ENCODE measurements around the gene GLI3.

The GLI3 gene

DNA sequence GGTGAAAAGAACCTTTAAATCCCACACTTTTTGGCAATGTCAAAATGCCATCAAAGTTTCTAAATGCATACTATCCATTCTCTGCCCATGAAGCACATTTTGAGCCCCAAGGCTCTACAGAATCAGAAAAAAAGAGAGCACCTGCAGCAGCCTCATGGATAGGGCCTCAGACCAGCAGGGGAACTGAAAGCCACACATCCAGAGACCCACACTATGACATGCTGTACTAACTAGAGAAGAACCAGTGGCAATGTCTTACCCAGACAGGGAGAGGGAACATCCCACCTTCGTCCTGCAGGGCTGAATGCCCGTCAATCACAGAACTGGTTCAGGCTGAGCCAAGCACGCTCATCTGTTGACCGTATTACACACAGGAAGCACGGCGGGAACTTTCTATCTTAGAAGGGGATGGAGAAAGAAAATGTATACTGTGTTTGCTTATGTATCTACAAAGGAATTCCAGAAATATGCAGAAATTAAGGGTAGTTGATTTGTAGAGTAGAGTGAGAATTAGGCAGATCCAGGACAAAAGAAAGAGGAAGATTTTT is 237.2 kb downstream of the GLI3 start:
- no peak for DNase-seq (ENCODE audit: low read depth)

DNA sequence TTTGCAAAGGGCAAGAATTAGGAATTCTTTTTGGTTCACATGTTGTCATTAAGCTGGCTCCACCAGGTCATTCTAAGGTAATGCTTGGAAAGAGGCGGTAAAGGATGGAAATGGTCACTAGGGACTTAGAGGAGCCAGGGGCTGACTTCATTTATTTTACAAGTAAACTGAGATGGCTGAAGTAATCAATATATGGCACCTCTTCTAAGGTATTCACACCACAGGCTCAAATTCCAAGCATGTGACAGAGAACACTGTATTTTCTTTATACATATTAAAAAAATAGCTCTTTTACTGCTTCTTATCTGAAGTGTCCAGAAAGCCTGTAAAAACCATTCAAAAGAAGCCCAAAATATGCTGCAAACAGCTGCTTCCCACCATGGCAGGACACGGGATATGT is 239.0 kb downstream of the GLI3 start:
- DNase-seq (ENCODE audit: low read depth): no peak

DNA sequence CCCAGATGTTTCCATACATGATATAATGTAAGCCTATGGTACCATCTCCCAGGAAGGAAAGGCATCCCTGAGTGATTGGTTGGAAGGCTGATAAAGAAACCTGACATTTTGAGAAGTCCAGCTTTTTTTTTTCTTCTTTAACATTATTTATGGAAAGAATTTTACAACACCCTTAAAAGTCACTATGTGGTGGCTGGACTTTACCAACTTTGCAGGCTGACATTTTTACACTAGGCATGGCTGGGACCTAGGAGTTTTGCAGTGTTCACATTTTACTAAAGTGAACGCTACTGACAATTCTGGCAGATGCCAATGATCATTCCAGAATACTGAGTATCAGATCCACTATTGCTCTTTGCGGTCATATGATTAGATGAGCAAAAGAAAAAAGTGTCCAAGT is 239.9 kb downstream of the GLI3 start:
- no peak for DNase-seq (ENCODE audit: low read depth)

DNA sequence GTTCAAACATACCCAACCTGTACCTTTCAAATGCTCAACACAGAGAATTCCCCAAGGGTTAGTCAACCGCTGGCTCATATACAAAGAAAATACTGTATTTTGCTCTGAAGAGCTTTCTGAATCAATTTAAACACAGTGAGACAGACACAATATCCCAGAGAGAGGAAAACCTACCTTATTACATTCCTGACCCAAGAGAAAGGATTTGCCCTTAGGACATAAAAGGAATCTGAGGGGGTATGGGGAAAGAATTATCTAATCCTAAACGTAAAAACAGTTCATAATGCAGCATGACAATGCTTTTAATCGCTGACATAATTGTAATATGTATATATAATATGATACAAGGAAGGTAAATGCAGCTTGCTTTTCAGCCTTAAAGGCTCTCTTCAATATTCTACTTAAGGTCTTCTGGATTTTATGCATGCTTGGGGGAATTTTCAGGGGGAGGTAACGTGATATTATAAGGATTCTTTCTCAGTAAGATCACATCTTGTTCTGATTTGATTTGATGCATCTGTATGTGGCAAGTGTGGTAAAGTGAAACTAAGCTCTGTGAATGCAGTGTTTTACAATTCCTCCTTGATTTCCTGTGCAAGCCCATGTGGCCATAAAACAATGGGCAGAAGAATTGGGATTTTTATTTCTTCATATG is 240.5 kb downstream of the GLI3 start:
- no peak for DNase-seq (ENCODE audit: low read depth)

DNA sequence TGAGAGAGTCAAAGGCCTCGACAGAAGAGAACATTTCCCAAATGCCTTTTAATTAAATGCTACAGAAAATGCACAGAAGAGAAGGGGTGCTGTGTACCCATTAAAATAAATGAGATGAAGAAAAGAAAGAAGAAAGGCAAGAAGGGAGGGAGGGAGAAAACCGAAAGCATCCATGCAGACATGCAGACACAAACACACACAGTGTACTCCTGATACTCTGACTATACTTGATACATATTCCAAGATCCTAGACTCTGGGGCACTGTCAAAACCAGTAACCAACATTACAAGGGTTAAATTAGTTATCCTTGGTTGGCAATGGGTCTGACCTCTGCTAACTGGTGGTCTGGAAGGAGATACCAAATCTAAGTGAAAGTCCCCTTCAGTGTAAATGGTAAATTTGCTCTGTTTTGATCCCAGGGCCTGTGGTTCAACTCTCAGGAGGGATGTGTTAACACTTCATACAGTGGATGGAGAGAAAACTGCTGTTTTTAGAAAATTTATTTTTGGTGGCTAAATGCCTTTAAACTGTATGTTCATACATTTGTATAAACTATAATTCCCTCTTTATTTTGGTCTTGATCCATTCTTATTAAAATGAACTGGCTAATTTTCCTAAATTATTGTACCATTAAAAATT is 241.3 kb downstream of the GLI3 start:
- DNase-seq (ENCODE audit: low read depth): no peak

DNA sequence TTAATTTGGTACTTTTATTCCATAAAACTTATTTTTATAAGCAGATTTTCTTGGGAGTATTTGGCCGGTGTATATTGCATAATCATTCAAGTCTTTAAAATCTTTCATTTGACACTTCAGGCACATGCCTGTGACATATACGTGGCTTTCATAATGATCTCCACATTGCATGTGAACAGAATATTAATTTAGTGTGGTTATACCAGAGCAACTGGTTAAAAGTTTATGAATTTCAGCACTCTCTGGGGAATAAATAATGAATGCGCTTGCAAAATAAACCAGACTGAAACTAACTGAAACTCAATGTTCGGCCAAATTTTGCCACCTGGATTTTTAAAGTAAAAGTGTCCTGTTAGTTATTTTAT is 242.3 kb downstream of the GLI3 start:
- DNase-seq (ENCODE audit: low read depth): no peak

DNA sequence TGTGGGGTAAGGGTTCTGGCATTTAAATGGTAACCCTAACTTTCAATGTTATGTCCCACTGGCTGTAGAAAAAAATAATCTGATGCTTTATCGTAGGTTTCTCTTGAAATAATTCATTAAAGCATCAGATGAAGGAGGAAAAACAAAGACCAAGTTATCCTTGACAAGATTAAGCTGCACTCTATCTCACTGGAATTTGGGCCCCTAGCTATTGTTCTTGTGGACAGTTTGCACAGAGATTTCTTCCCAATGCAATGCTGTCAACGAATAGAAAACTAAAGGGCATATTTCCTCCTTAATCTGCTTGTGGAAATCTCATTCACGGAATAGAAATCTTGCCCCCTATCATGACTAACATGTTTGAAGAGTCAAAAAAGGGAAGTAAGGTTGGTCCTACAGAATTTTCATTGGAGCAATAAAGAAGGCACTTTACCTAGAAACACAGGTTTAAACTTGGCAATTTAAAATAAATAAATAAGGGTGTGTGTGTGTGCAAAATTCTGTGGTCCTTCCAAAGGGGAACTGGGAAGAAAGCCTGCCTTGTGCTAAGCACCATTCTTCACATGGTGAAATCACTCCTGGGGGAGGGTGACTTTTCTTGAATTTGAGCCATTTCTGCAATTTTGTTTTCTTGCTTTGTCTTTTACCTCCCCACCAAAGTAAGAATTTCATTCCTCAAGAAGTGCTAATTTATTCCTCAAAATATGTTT is 242.8 kb downstream of the GLI3 start:
- DNase-seq (ENCODE audit: low read depth): no peak

DNA sequence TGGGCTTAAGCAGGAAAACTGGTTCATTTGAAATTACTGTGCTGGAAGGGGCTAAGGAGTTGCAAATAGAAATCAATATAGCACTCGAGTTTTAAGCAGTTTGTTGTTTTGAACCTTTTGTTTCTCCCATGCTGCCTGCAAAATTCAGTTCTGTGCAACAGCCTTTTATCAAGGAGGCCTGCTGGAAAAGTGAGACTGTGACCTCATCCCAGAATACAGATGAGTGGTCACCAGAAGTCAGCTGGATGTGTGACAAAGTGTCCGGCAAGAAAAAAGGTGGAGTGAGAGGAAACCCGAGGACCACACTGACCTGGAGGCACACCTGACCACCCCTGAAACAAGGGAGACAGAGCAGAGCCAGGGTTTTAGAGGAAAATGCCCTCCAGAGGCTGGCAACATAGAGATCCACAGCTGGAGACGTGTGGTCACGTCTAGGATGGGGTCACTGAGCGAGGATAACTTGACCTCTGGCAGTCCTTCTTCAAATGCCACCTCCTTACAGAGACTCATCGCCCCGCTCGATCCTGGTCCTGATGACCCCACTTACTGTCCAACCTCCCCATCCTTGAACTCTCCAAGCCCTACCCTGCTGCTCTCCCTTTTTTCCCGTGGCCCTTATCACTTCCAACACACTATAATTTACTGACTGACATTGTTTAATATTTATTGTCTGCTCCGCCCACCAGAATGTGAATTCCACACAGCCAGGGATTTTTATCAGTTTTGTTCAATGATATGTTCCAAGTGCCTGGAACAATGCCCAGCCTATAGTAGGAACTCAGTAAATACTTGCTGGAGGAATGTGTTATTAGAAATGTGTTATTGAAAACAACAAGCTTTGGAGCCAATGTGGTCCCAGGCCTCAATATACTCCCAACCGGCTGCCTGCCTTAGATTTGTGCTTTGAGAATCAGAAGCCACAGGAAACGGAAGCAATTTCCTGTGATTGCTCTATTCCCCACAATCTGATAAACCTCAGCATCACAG is 243.8 kb downstream of the GLI3 start:
- no peak for DNase-seq (ENCODE audit: low read depth)

DNA sequence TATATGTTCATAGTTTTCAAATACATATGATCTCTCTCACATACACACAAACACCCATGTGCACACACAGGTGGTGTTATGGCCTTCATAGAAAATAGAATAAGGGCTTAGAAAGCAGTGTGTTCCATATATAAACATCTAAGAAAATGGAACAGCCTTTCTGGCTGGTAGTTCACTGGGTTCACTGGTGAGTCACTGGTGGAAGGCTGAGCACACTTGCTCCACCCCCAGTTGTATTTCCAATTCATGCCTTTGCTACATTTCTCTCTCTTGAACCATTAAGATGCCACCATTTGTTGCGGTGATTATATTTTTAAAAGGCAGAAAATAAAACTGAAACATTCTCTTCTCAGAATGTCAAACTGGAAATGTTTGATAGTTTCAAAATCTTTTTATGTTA is 252.1 kb downstream of the GLI3 start:
- DNase-seq (ENCODE audit: low read depth): no peak

DNA sequence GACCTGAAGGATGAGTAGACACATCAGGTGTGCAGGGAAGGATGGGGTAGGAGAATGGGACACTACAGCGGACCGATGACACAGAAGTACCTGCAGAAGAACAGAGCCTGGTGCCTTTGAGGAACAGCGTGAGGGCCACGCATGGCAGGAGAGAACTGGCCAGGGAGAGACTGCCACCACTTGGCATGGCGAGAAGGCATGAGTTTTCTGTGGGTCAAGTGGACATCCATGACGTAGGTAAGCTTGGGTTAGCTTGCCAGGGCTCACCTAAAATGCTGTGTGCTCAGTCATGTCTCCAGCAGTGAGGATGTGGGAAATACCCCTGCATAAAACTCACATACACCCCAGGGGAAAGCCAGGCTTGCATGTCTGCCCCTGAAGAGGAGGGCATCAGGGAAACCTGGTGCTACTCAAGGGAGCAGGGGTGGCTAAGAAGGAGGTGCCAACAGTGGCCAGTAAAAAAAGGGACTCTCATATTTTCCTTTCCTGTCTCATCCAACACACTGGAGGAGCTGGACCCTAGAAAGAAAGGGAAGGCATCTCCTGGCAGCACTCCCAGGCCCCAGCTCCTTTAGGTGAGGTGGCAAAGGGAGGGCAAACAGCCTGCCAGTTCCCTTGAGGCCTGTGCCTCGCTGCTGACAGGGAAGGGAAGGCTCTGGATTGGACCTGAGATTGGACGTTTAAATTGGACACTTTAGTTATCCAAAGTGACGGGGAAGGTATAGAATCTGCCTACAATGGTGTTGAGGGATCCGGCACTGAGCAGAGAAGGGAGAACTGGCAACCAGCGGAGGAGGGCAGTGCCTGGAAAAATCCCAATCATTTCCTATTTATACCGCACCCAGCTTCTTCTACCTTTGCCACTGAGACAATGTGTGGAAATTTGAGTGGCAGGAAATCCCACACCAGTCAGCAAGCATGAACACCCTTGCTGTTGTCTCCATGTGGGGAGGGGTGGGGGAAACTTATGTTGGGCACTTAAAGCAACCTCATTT is 255.7 kb downstream of the GLI3 start:
- DNase-seq (ENCODE audit: low read depth): no peak

DNA sequence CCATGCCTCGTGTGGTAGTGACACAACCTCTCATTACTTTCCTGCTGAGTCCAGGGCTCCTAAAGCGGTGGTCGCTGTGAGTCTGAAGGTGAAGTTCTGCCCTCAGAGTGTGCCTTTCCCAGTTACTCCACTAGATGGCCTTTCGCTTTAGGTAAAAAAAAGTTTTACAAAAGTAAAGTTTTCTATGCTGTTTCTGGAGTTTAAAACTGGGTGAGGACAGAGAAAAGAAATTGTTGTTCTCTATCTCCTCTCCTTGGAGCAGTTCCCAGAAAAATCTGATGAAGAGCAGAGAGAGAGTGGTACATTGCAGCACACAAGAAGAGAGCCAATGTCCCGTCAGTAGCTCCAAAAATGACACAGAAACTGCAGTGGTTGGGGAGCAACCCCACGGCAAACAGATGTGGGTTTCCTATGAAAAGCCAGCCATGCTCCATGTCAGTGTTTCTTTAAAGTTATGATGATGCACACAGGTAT is 257.1 kb downstream of the GLI3 start:
- DNase-seq (ENCODE audit: low read depth): no peak

DNA sequence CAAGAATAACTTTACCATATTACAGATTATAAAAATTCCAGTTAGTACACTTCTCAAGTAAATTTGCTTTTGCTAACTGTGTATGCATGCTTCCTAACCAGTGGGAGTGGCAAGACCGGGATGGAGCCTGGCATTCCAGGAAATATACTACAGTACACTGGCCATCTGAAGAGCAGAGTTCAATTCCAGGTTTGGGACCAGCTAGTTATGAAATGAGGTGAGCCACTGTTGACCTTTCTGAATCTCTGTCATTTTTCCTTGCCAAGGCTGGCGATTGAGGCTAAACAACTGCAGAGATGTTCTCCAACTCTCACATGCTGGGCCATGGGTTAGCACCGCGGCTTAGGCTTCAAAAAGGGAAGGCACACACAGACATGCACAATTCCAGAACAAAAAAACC is 258.2 kb downstream of the GLI3 start:
- no peak for DNase-seq (ENCODE audit: low read depth)

DNA sequence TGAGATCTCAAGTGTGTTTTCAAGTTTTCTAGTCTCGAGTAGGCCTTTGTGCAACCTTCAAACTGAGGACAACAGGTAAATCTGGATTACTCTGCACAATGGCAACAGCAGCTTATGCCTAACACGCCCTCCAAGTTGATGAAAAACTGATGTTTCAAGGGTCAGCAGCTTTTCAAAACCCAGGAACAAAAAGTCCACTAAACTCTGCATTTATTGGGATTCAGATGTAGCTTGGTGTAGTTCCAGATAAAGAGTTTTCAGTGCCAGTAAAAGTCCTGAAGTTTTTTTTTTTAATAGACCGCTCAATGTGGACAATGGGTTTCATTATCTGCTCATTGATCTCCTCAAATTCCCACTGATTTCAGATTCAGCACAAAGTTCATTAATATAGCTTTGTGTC is 259.3 kb downstream of the GLI3 start:
- DNase-seq (ENCODE audit: low read depth): no peak

DNA sequence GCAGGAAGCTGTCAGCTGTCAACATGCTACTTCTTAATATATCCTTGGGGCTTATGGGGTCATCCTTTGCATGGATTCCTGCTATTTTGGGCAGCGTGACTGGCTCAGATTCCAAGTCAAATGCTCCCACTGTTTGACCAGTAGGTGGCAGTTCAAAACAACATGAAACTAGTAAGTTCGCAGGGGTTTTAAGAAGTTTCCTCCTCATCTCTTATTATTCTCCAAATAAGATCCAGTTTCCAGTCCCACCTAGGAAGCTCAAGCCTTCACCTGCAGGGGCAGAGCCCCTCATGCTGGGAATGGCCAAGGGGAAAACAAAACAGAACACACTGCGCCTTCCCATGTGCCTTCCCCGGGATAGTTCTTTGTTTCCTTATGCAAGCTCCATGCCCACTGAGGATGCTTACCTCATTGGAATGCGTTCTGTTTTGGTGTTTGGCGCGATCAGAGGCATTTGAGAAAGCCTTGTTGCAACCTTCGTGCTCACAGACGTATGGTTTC is 259.8 kb downstream of the GLI3 start:
- DNase-seq (ENCODE audit: low read depth): no peak

DNA sequence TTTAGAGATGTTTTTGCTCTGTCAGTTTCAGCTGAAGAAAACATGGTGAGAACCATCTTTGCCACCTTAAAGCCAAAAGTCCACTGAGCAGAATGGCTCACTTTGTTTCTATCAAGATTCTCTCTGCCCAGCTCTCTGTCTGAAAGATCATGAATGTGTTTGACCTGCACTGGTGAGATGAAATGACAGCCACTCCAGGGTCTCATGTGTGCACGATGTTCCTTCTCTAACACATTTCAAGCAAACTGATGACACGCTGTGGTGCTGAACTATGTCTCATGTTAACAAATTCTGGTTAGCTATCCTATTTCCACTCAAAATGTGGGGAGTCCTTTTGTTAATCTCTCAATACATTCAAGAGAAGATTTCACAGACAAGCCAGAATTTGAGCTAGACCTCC is 260.6 kb downstream of the GLI3 start:
- DNase-seq (ENCODE audit: low read depth): no peak

DNA sequence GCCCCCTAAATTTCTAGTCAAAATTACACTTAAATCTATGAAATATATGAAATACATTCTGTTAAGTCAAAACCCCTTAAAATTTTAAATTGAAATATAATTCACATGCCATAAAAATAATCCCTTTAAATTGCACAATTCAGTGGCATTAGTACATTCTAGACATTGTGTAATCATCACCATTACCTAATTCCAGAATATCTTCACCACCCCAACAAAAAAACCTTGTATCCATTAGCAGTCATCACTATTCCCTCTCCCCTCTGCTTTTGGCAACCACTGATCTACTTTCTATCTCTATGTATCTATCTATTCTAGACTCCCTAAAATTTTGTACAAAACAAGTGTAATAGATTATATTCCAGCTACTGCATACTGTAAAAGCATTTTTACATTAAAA is 261.2 kb downstream of the GLI3 start:
- no peak for DNase-seq (ENCODE audit: low read depth)

DNA sequence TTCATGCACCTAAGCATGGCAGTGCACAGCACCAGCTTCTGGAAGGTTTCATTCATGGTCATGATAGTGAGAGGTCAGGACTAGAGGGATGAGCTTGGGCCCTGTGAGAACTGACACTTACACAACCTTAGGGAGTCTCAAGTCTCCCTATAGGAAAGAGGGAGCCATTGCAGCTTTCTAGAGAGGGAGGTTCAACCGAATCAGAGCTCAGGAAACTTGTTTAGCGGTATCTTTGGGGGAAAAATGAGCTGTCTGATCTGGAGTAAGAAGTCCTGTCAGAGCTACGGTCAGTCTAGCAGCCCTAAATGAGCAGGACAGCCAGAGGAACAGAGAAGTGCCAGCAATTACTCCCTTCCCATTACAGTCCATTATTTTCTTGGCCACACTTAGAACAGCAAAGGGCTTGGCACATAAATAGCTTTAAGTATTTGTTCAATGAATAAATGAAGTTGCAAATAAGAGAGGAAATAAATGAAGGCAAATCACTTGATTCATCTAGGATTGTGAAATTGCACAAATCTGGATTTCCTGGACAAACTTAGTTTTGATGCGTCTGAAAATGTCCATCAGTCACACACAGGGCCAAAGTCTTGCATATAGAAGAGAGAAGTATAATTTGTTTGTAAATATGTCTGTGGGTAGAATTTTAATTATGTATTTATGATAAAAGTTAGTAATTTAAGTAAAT is 262.0 kb downstream of the GLI3 start:
- DNase-seq (ENCODE audit: low read depth): no peak

DNA sequence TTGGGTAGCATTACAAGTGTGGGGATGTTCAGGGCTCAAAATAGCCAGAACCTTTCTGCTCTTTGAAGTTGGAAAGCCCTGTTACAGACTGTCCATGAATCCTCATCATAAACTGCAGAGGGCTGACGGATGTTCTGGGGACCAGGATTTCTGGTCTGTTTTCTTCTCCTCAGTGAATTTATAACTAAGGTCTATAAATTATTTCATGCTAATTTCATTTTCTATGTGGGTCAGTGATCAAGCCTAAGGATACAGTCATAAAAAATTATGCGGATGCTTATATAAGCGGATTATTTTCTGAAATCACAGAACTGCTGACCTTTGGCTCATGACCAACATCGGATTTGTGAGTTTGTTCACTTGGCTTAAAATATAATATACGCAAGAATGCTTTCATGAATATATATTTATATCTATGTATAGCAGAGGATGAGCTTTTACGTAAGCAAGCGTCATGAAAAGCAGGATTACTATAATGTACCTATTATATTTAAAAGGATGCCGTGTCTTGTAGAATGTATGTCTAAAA is 263.7 kb downstream of the GLI3 start:
- no peak for DNase-seq (ENCODE audit: low read depth)

DNA sequence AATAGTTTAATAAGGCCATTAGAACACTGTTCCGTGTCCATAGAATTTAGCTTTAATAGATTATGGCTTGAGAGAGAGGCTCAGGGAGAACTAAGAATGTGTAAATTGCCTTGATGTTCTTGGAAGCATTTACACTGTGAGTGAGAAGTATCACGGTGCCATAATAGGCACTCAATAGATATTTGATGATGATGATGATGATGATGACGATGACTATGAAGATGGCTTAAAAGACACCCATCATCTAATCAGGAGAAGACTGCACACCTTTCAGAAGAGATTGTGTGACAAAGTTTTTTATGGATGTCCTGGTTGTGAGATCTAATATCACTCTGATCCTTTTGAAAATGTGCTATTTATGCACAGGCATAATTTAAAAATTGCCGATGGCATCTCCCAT is 264.2 kb downstream of the GLI3 start:
- no peak for DNase-seq (ENCODE audit: low read depth)

DNA sequence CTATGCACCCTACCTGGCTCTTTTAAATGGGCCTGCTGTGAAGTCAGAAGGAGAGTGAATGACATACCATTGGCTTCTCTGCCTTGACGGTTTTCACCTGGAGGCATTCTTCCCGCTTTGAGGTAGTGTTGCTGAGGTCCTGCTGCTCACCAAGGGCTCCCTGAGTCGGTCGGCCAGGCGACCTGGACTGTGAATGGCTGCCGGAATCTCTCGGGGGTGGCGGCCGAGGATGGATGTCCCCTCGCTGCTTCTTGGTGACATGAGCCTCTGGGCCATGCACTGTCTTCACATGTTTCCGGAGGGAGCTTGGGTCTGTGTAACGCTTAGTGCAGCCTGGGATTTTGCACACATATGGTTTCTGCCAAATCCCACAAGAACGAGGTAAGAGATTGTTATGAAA is 264.7 kb downstream of the GLI3 start:
- no peak for DNase-seq (ENCODE audit: low read depth)

Data from stimulated activated CD8-positive, alpha-beta memory T cell treated with anti-CD3 and anti-CD28 coated beads, Interleukin-12 subunit alpha, Interleukin-12 subunit beta, amount 100 ng/mL, for 4 hours (primary cell).